Nephron (organoid): ENCODE results near the gene VLDLR.

Source experiments
- H3K27ac Mint-ChIP-seq, 3 experiments: 2 replicates each; pipeline ENCODE4 v1.8.0; 2020; ENCODE audit warnings: mixed read lengths in 3 of 3, mild to moderate bottlenecking in 2 of 3, moderate library complexity in 1 of 3
- H3K27me3 Mint-ChIP-seq: 2 replicates; pipeline ENCODE4 v1.8.0; 2021; ENCODE audit warnings: low read depth, mild to moderate bottlenecking, moderate library complexity, mixed read lengths
- H3K36me3 Mint-ChIP-seq: 2 replicates; pipeline ENCODE4 v1.8.0; 2020; ENCODE audit warnings: low read depth, mixed read lengths
- H3K4me1 Mint-ChIP-seq: 2 replicates; pipeline ENCODE4 v1.8.0; 2020; ENCODE audit warnings: mixed read lengths
- H3K4me3 Mint-ChIP-seq, 3 experiments: 2 replicates each; pipeline ENCODE4 v1.8.0; 2020; ENCODE audit warnings: mild to moderate bottlenecking in 3 of 3, mixed read lengths in 3 of 3, moderate library complexity in 2 of 3
- H3K9me3 Mint-ChIP-seq: 2 replicates; pipeline ENCODE4 v1.8.0; 2020; ENCODE audit warnings: mixed read lengths
- TF ChIP-seq, protein P1 (sequence below), 3 experiments: fragments of 200-600 bp; sonication (generic); IDR thresholded peaks; one replicate each; pipeline ENCODE4 v1.5.0; 2021; ENCODE audit warnings: antibody characterized with exemption in 3 of 3; ENCODE audit not compliant: unreplicated experiment in 3 of 3

VLDLR gene

DNA sequence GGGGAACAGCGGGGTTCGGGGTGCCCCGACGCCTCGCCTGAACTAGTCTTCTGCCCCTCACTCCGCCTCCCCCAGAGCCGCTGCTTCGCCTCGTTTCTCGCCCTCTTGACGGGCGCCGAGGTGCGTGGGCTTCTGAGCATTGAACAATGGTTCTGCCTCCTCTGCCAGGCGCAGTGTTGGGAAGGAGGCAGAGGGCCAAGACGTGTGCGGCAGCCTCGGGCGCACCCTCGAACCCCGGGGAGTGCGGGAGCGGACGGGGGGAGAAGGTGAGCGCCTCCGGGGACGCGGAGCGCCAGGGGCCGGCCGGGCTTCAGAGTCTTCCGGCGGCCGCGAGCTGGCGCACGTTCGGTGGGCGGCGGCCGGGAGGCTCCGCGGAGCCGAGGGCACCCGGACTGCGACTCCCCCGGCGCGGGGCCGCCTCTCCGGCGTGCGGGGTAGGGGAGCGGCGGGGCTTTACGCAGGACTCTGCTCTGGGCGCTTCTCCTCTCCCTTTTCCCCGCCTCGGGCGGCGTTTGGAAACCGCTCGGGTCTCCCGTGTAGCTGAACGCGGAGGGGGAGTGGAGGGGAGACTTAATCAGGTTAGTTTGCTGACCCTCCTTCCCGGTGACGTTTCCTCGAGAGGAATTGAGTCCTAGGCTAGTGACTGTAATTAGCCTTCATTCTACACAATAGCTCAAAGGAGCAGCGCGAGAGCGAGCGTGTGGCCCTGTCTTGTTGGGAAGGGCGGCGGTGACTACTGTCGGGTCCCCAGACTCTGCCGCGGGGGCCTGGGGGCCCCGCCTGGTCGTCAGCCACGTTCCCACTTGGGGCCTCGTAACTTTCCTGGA is 1.1 kb downstream of the VLDLR start:
- no peaks in the 10 kb centered on the region for H3K36me3 Mint-ChIP-seq
- no peaks in the 10 kb centered on the region for H3K9me3 Mint-ChIP-seq
- peak overlapping the region; percentile 88 to 95 (median 92) for H3K27ac Mint-ChIP-seq
- TF ChIP-seq, protein P1, sequence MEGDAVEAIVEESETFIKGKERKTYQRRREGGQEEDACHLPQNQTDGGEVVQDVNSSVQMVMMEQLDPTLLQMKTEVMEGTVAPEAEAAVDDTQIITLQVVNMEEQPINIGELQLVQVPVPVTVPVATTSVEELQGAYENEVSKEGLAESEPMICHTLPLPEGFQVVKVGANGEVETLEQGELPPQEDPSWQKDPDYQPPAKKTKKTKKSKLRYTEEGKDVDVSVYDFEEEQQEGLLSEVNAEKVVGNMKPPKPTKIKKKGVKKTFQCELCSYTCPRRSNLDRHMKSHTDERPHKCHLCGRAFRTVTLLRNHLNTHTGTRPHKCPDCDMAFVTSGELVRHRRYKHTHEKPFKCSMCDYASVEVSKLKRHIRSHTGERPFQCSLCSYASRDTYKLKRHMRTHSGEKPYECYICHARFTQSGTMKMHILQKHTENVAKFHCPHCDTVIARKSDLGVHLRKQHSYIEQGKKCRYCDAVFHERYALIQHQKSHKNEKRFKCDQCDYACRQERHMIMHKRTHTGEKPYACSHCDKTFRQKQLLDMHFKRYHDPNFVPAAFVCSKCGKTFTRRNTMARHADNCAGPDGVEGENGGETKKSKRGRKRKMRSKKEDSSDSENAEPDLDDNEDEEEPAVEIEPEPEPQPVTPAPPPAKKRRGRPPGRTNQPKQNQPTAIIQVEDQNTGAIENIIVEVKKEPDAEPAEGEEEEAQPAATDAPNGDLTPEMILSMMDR (IDR thresholded peaks at IDR 0.05; ENCODE audit: unreplicated experiment in 3 of 3): no peak
- peak overlapping the region; percentile 93 to 97 (median 97) for H3K4me3 Mint-ChIP-seq
- peaks cover 21% of the 10 kb centered on the region for H3K27me3 Mint-ChIP-seq
- H3K4me1 Mint-ChIP-seq: peaks cover 45% of the 10 kb centered on the region

DNA sequence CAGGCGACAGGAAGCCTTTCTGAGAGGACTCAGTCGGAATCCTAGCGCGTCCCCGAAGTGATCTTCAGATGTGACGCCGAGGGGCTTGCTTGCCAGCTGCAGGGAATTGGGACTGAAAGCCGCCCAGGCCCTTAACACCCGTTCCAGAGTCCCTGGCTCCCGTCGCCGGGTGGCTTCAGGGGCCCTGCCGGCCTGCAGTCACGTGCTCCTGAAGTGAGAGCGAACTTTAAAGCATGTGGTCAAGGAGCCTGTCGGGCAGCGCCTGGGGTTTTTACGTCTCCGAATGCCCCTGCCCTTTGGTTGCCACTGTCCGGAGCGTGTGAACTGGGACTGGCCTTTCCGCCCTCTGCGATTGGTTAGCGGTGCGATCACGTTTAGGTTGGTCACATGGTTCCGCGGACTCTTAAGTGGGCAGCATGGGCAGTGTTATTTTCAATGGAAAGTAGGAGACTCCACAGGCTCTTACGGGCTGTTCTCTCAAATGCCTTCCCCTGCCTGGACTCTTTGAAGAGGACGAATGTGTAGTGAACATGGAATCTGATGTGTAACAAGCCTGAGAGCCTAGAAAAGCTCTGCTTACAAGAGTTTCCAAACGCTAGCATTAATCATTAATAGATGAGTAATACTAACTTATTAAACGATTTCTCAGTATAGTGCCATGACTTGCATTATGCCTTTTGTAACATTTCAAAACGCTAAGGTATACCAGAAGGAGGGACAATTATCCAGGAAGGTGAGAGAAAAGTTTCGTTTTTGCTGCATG is 1.9 kb downstream of the VLDLR start:
- Mint-ChIP-seq H3K36me3 (no peaks in the 10 kb centered on the region), H3K9me3 (no peaks in the 10 kb centered on the region), H3K27ac (peak overlapping the region; percentile 88 to 92 (median 92)), H3K4me1 (peaks cover 45% of the 10 kb centered on the region), H3K27me3 (peaks cover 18% of the 10 kb centered on the region), H3K4me3 (peak overlapping the region; percentile 87 to 97 (median 93))
- TF ChIP-seq, protein P1 (IDR thresholded peaks at IDR 0.05; ENCODE audit: unreplicated experiment in 3 of 3): no peak

DNA sequence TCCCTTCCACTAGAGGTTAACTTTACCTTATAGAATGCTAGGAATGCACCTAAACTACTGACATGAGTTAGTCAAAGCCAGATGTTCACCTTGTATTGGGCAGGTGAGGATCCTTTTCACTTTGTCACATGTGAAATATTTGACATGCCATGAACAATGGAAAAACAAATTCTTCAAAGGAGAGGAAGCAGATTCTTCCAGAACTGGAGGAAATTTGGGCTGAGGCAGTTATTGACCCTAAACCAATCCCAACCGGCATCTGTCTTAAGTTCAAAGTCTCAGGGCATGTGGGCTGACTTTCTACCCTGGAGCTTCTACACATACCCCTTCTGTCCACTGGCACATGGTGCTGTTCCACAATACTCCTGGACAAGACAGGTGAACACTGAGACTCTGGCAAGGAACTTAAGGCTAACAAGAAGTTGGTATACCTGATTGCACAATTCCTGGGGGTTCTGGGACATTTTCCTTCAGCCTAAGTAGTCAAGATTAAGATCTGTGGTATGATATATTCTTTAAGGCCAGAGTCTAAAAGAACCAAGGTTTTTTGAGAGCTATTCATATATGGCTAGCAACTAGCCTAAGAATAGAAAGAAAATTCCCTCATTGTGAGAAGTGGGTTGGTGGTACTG is 2.6 kb downstream of the VLDLR start:
- TF ChIP-seq, protein P1 (IDR thresholded peaks at IDR 0.05; ENCODE audit: unreplicated experiment in 3 of 3): no peak
- Mint-ChIP-seq H3K4me3 (peak overlapping the region; percentile 87 to 97 (median 93)), H3K4me1 (peaks cover 45% of the 10 kb centered on the region), H3K36me3 (no peaks in the 10 kb centered on the region), H3K27me3 (peaks cover 11% of the 10 kb centered on the region), H3K27ac (peak overlapping the region; percentile 88 to 92 (median 92)), H3K9me3 (no peaks in the 10 kb centered on the region)

DNA sequence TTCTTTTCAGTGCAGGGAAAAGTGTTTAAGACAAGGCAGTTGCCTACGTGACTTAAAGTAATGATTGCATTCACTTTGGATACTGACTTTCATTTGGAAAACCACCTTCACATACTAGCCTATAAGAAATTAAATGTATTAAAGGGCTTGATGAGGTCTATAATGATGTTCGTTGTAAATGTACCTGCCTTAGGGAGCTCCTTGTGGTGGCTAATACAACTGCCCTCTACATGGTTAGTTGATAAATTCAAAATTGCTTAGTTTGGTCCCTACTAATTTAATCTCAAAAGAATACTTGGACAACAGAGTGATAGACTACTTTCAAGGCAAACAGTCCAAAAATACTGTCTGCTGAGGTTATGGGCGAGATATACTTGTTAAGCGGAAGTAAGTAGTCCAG is 3.8 kb downstream of the VLDLR start:
- Mint-ChIP-seq H3K27ac (no peak overlapping the region), H3K4me3 (peak overlapping the region in 1 of 3 experiments; percentile 93)

DNA sequence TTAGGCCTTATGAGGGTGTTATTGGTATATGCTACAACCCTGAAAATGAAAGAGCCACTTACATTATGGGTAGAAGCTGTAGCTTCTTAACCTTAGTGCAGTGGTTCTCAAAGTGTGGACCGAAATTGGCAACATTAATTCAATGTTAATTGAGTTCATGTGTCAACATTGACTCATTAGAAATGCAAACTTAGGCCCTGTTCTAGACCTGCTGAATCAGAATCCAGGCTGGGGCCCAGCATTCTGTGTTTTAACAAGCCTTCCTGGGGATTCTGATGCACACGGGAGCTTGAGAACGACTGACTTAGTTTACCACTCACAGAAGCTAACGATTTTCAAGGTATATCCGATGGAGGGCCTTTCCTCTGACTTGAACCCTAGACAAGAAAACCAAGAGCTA is 7.3 kb downstream of the VLDLR start:
- TF ChIP-seq, protein P1 (IDR thresholded peaks at IDR 0.05; ENCODE audit: unreplicated experiment in 3 of 3): no peak
- H3K4me3 Mint-ChIP-seq: no peak overlapping the region
- no peaks in the 10 kb centered on the region for H3K27me3 Mint-ChIP-seq
- no peaks in the 10 kb centered on the region for H3K36me3 Mint-ChIP-seq
- H3K27ac Mint-ChIP-seq: peak overlapping the region in 1 of 3 experiments; percentile 42
- peaks cover 61% of the 10 kb centered on the region for H3K4me1 Mint-ChIP-seq
- H3K9me3 Mint-ChIP-seq: no peaks in the 10 kb centered on the region

More for the DNA sequence above, 3.8 kb downstream of the VLDLR start:
- Mint-ChIP-seq H3K9me3 (no peaks in the 10 kb centered on the region), H3K4me1 (peaks cover 43% of the 10 kb centered on the region), H3K27me3 (peaks cover under 1% of the 10 kb centered on the region), H3K36me3 (no peaks in the 10 kb centered on the region)
- TF ChIP-seq, protein P1 (IDR thresholded peaks at IDR 0.05; ENCODE audit: unreplicated experiment in 3 of 3): peak in 1 of 3 experiments; percentile 19
